Choroid plexus epithelial cell (primary cell): ENCODE data around the gene WTIP.
"Not testable (repeated sequence)": the region's sequence is repeated elsewhere in the genome, so short reads cannot be mapped to it uniquely, and the experiment has no call there.

ENCODE experiments used
- DNase-seq: peaks from one replicate; pipeline ENCODE4 v3.0.0-alpha.2; 2010; ENCODE audit warnings: low read depth
- H3K4me3 ChIP-seq: 2 replicates; pipeline ENCODE4 v1.5.1; 2011; ENCODE audit warnings: low read depth, mild to moderate bottlenecking, control low read depth, low read length, moderate library complexity
- CTCF ChIP-seq: conservative IDR thresholded peaks from 2 replicates; pipeline ENCODE4 v1.5.1; 2011; ENCODE audit warnings: low read depth, mild to moderate bottlenecking, control low read depth, inconsistent platforms, low read length, moderate library complexity

Gene WTIP

GRCh38 chr19:34457446-34457845 lies 24.1 kb upstream of the WTIP start:
- no peak overlapping the region for H3K4me3 ChIP-seq
- no peak for TF ChIP-seq CTCF
- DNase-seq: no peak

GRCh38 chr19:34458677-34459076 lies 22.9 kb upstream of the WTIP start:
- H3K4me3 ChIP-seq: no peak overlapping the region
- no peak for DNase-seq
- no peak for TF ChIP-seq CTCF

- no peak overlapping the region for H3K4me3 ChIP-seq
- DNase-seq: no peak
- TF ChIP-seq CTCF: no peak
Observed at GRCh38 chr19:34459614-34460013, 21.9 kb upstream of the WTIP start.

GRCh38 chr19:34461375-34462100 lies 20.0 kb upstream of the WTIP start:
- no peak for TF ChIP-seq CTCF
- DNase-seq: peak; percentile 61
- H3K4me3 ChIP-seq: no peak overlapping the region

GRCh38 chr19:34464785-34465184 lies 16.8 kb upstream of the WTIP start:
- not testable (repeated sequence) for H3K4me3 ChIP-seq

GRCh38 chr19:34468409-34468808 lies 13.1 kb upstream of the WTIP start:
- no peak overlapping the region for H3K4me3 ChIP-seq
- TF ChIP-seq CTCF: no peak
- peak; percentile 20 for DNase-seq

More at GRCh38 chr19:34464785-34465184, 16.8 kb upstream of the WTIP start:
- not testable (repeated sequence) for DNase-seq

GRCh38 chr19:34469026-34469425 lies 12.5 kb upstream of the WTIP start:
- not testable (repeated sequence) for H3K4me3 ChIP-seq, DNase-seq

GRCh38 chr19:34471906-34472700 lies 9.5 kb upstream of the WTIP start:
- no peak for DNase-seq
- TF ChIP-seq CTCF: no peak

More at GRCh38 chr19:34471906-34472700, 9.5 kb upstream of the WTIP start:
- H3K4me3 ChIP-seq: no peak overlapping the region
